SK-N-SH (cell line): ENCODE measurements around the gene RBM38.

Source experiments
- EP300 ChIP-seq, 2 experiments: IDR thresholded peaks; 2 replicates each; pipeline versions ENCODE4 v1.4.0 to v1.6.1; 2012; ENCODE audit warnings: borderline replicate concordance in 1 of 2, low read depth in 1 of 2, low read length in 1 of 2
- EZH2phosphoT487 ChIP-seq: fragments of 200-600 bp; sonication (generic); IDR thresholded peaks from 2 replicates; pipeline ENCODE4 v1.6.1; 2017; ENCODE audit warnings: low read depth, mixed run types, mild to moderate bottlenecking, antibody characterized with exemption, moderate library complexity, borderline replicate concordance
- FOXJ3 ChIP-seq: sonication (generic); formaldehyde crosslinking; IDR thresholded peaks from 2 replicates; pipeline ENCODE4 v1.5.1; 2020; ENCODE audit warnings: mild to moderate bottlenecking, missing genetic modification reagents
- JUND ChIP-seq: IDR thresholded peaks from 2 replicates; pipeline ENCODE4 v1.4.0; 2012
- NFIC ChIP-seq: IDR thresholded peaks from 2 replicates; pipeline ENCODE4 v1.4.0; 2012; ENCODE audit warnings: borderline replicate concordance
- POLR2AphosphoS5 ChIP-seq: IDR thresholded peaks from 2 replicates; pipeline ENCODE4 v1.6.1; 2012; ENCODE audit warnings: low read depth, low read length
- RCOR1 ChIP-seq: fragments of 150-350 bp; IDR thresholded peaks from 2 replicates; pipeline ENCODE4 v1.6.1; 2017; ENCODE audit warnings: antibody characterized with exemption, low read length
- YY1 ChIP-seq: IDR thresholded peaks from 2 replicates; pipeline ENCODE4 v1.4.0; 2012; ENCODE audit warnings: low read depth, mild to moderate bottlenecking
- TF ChIP-seq, protein P1 (sequence below): fragments of 200-600 bp; sonication (generic); IDR thresholded peaks from 2 replicates; pipeline ENCODE4 v1.6.1; 2017; ENCODE audit warnings: antibody characterized with exemption, mild to moderate bottlenecking, moderate library complexity
- TF ChIP-seq, protein P2 (sequence below): IDR thresholded peaks from 2 replicates; pipeline ENCODE4 v1.4.0; 2012; ENCODE audit warnings: low read depth
- TF ChIP-seq, protein P3 (sequence below): fragments of 150-350 bp; IDR thresholded peaks from 2 replicates; pipeline ENCODE4 v1.6.1; 2017; ENCODE audit warnings: antibody characterized with exemption, low read length, low read depth, borderline replicate concordance

DNA sequence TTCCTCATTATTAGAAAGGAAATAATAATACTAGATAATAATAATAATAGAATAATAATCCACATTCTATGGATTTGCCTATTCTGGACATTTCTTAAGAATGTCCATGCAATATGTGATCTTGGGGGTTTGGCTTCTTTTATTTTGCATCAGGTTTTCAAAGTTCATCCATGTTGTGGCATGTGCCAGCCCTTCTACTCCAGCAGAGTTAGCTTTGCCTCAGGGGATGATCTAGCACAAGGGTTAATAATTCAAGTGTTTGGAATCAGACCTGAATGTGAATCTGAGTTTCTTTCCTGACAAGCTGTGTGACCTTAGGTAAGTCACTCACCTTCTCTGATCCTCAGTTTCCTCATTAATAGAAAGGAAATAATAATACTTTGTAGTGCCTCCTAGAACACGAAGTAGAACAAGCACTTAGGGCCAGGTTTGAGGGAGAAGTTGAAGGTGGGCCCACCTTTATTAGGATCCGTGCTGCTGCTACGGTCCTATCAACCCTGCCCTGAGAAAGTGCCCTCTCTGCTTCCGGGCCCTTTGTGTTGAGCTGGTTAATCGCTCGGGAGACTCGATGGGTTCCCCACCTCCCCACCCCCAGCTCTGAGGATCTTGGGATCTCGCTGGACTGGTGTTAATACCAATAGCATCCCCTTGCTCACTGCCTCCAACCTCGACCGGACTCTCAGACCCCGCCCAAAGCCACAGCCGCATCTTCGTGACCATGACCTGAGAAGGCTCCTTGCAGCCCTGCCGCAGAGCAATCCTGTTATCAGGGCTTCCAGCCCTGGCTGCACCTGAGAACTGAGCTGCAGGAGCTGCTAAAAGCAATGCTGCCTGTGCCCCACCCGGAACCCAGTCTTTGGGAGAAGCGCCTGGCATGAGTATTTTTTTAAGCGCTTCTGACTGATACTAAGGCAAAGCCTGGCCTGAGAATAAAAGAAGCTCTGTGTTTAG lies 26.9 kb downstream of the RBM38 start:
- no peak for TF ChIP-seq EZH2phosphoT487
- TF ChIP-seq, protein P1, sequence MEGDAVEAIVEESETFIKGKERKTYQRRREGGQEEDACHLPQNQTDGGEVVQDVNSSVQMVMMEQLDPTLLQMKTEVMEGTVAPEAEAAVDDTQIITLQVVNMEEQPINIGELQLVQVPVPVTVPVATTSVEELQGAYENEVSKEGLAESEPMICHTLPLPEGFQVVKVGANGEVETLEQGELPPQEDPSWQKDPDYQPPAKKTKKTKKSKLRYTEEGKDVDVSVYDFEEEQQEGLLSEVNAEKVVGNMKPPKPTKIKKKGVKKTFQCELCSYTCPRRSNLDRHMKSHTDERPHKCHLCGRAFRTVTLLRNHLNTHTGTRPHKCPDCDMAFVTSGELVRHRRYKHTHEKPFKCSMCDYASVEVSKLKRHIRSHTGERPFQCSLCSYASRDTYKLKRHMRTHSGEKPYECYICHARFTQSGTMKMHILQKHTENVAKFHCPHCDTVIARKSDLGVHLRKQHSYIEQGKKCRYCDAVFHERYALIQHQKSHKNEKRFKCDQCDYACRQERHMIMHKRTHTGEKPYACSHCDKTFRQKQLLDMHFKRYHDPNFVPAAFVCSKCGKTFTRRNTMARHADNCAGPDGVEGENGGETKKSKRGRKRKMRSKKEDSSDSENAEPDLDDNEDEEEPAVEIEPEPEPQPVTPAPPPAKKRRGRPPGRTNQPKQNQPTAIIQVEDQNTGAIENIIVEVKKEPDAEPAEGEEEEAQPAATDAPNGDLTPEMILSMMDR, result no peak
- TF ChIP-seq, protein P2, sequence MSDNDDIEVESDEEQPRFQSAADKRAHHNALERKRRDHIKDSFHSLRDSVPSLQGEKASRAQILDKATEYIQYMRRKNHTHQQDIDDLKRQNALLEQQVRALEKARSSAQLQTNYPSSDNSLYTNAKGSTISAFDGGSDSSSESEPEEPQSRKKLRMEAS, result no peak
- no peak for TF ChIP-seq RCOR1
- no peak for TF ChIP-seq NFIC
- no peak for TF ChIP-seq YY1
- no peak for TF ChIP-seq EP300 (IDR thresholded peaks at IDR 0.05; ENCODE audit: borderline replicate concordance in 1 of 2, low read depth in 1 of 2, low read length in 1 of 2)
- TF ChIP-seq FOXJ3 (CRISPR knock-in tag), result no peak
- TF ChIP-seq JUND, result no peak
- TF ChIP-seq POLR2AphosphoS5, result no peak
- TF ChIP-seq, protein P3, sequence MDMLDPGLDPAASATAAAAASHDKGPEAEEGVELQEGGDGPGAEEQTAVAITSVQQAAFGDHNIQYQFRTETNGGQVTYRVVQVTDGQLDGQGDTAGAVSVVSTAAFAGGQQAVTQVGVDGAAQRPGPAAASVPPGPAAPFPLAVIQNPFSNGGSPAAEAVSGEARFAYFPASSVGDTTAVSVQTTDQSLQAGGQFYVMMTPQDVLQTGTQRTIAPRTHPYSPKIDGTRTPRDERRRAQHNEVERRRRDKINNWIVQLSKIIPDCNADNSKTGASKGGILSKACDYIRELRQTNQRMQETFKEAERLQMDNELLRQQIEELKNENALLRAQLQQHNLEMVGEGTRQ, result no peak
